Left colon (tissue), 2 donors: Measurements from ENCODE around the gene EPPIN. TPM values are rescaled to one million over a fixed set of nuclear protein-coding genes. Genes with fewer than 3 reads are reported as not detected.

Source experiments
- ATAC-seq: fragments of 200-7000 bp; cut with Tn5 transposase; one replicate; pipeline ENCODE4 v1.9.1; 2020; ENCODE audit warnings: mild to moderate bottlenecking, moderate library complexity
- DNase-seq, 2 donors: peaks; one replicate each; pipeline ENCODE4 v3.0.0-alpha.2; 2020
- intact Hi-C, 2 donors: fragments of 100-400 bp; cut with DNase I in 1 of 2; cut with micrococcal nuclease in 1 of 2; formaldehyde crosslinking; loops; one replicate each; pipeline versions ENCODE4 v1.11.2 to v1.14.0; 2022; cut with DNase I, micrococcal nuclease
- total RNA-seq, 2 donors: library from RNA; stranded (reverse); fragmentation: NEBNext Ultra II Directional; extraction: Animal tissue kit (Norgen Biotek cat#: 25700); gene quantifications; one replicate each; pipeline ENCODE4 v1.2.1, GENCODE V29; 2021
- donor health status: DM: no; HTN: no; CAD: no.
- donor health status: DM: yes; HTN: yes; CAD: no.

The EPPIN gene
- total RNA-seq, 2 donors from 2014 or later = not detected

- DNase-seq = peak; percentile 42 to 47
Observed at GRCh38 chr20:45496166-45496565, 51.0 kb downstream of the EPPIN start.

GRCh38 chr20:45495501-45495941 lies 51.7 kb downstream of the EPPIN start:
- intact Hi-C loops = no loop called here
- ATAC-seq = no peak
- DNase-seq = no peak

More at GRCh38 chr20:45496166-45496565, 51.0 kb downstream of the EPPIN start:
- peak; percentile 59 for ATAC-seq
- intact Hi-C loops = no loop called here

Other genes with a start within 250 kb of the EPPIN start
- not detected for gene RBPJL, start 240.6 kb downstream of the EPPIN start, total RNA-seq
- not detected for gene MATN4, start 239.1 kb downstream of the EPPIN start, total RNA-seq
- gene SDC4, start 199.0 kb downstream of the EPPIN start, total RNA-seq = 100 to 1,000 TPM in 1 of 2 donors, 10 to 100 TPM in 1; 85.4 to 144 TPM
- gene SYS1, start 184.2 kb downstream of the EPPIN start, total RNA-seq = 10 to 100 TPM; 25.2 to 32.4 TPM
- gene TP53TG5, start 169.1 kb downstream of the EPPIN start, total RNA-seq = under 1 TPM; 0.59 to 0.85 TPM
- 100 to 1,000 TPM; 123 to 135 TPM for gene DBNDD2, start 139.1 kb downstream of the EPPIN start, total RNA-seq
- gene PIGT, start 131.3 kb downstream of the EPPIN start, total RNA-seq = 100 to 1,000 TPM; 122 to 152 TPM
- 100 to 1,000 TPM; 108 to 124 TPM for gene WFDC2, start 77.6 kb downstream of the EPPIN start, total RNA-seq
- gene SPINT3, start 31.8 kb downstream of the EPPIN start, total RNA-seq = not detected
- gene WFDC6, start 7.9 kb downstream of the EPPIN start, total RNA-seq = not detected
- not detected for gene WFDC8, start 31.9 kb upstream of the EPPIN start, total RNA-seq
- gene WFDC10A, start 82.3 kb upstream of the EPPIN start, total RNA-seq = not detected
- gene WFDC9, start 83.9 kb upstream of the EPPIN start, total RNA-seq = not detected
- gene WFDC11, start 122.8 kb upstream of the EPPIN start, total RNA-seq = not detected
- gene WFDC13, start 154.6 kb upstream of the EPPIN start, total RNA-seq = not detected
- gene WFDC10B, start 157.6 kb upstream of the EPPIN start, total RNA-seq = not detected
- not detected for gene SPINT4, start 174.9 kb upstream of the EPPIN start, total RNA-seq
- 1 to 10 TPM; 2.3 to 9.8 TPM for gene WFDC3, start 244.5 kb upstream of the EPPIN start, total RNA-seq
- 10 to 100 TPM; 50.9 to 60.5 TPM for gene DNTTIP1, start 244.6 kb upstream of the EPPIN start, total RNA-seq